SK-N-SH (cell line): Measurements from ENCODE around the gene PARN. TPM values are rescaled to one million over a fixed set of nuclear protein-coding genes. Genes with fewer than 3 reads are reported as not detected.

Experiments
- CTCF ChIA-PET: fragments of 300-600, 350-600 bp; formaldehyde crosslinking; extraction: SDS; loops from one replicate; lab custom pipeline; 2021; lab: Yijun Ruan, JAX
- POLR2A ChIA-PET: fragments of 350-600 bp; sonication (Branson Sonifier 250); formaldehyde crosslinking; extraction: SDS; loops from one replicate; lab custom pipeline; 2020; ENCODE audit warnings: antibody characterized with exemption, inconsistent platforms; lab: Yijun Ruan, JAX
- DNase-seq: peaks from one replicate; pipeline ENCODE4 v3.0.0; 2012
- H2AFZ ChIP-seq: fragments of 200-600 bp; sonication (generic); 2 replicates; pipeline ENCODE4 v1.8.1; 2016; ENCODE audit warnings: antibody characterized with exemption, mild to moderate bottlenecking, low read depth
- H3F3A ChIP-seq: fragments of 200-600 bp; sonication (generic); replicated peaks from 2 replicates; pipeline ENCODE3; 2016; ENCODE audit warnings: antibody characterized with exemption, mild to moderate bottlenecking; ENCODE audit not compliant: insufficient read depth
- H3K27ac ChIP-seq, 2 experiments: fragments of 200-500 bp in 1 of 2; fragments of 200-600 bp in 1 of 2; sonication (Bioruptor generic) in 1 of 2; sonication (generic), shearing (Covaris generic) in 1 of 2; 2 replicates each; pipeline versions ENCODE4 v1.5.1 to v1.6.1; 2014 to 2016; ENCODE audit warnings: low read depth in 2 of 2, inconsistent platforms in 1 of 2, low read length in 1 of 2, mild to moderate bottlenecking in 1 of 2, mixed read lengths in 1 of 2
- H3K27me3 ChIP-seq: fragments of 200-600 bp; sonication (generic), shearing (Covaris generic); 2 replicates; pipeline ENCODE4 v1.6.1; 2016; ENCODE audit warnings: mixed run types; ENCODE audit not compliant: insufficient read depth
- H3K36me3 ChIP-seq, 2 experiments: fragments of 200-500 bp in 1 of 2; fragments of 200-600 bp in 1 of 2; sonication (Bioruptor generic) in 1 of 2; sonication (generic) in 1 of 2; replicated peaks in 1 of 2; 2 replicates each; pipeline versions ENCODE3 to v1.5.1; 2014 to 2016; ENCODE audit warnings: low read length in 1 of 2, mild to moderate bottlenecking in 1 of 2; ENCODE audit not compliant: insufficient read depth in 2 of 2, control insufficient read depth in 1 of 2
- H3K4me1 ChIP-seq, 2 experiments: fragments of 200-500 bp in 1 of 2; fragments of 200-600 bp in 1 of 2; sonication (Bioruptor generic) in 1 of 2; sonication (generic), shearing (Covaris generic) in 1 of 2; 2 replicates each; pipeline versions ENCODE4 v1.5.1 to v1.6.1; 2014 to 2016; ENCODE audit warnings: low read depth in 1 of 2, low read length in 1 of 2, mixed run types in 1 of 2; ENCODE audit not compliant: insufficient read depth in 2 of 2, control insufficient read depth in 1 of 2
- H3K4me2 ChIP-seq: fragments of 200-600 bp; sonication (generic), shearing (Covaris generic); 2 replicates; pipeline ENCODE4 v1.6.1; 2017; ENCODE audit warnings: mixed run types
- H3K4me3 ChIP-seq, 2 experiments: fragments of 200-500 bp in 1 of 2; fragments of 200-600 bp in 1 of 2; sonication (Bioruptor generic) in 1 of 2; sonication (generic), shearing (Covaris generic) in 1 of 2; 2 replicates each; pipeline versions ENCODE4 v1.5.1 to v1.8.1; 2014 to 2016; ENCODE audit warnings: low read depth in 2 of 2, inconsistent platforms in 1 of 2, low read length in 1 of 2, mild to moderate bottlenecking in 1 of 2, mixed read lengths in 1 of 2, moderate library complexity in 1 of 2
- H3K79me2 ChIP-seq: fragments of 200-600 bp; sonication (generic); 2 replicates; pipeline ENCODE4 v1.8.1; 2017; ENCODE audit warnings: mild to moderate bottlenecking; ENCODE audit not compliant: insufficient read depth
- H3K9ac ChIP-seq: fragments of 200-600 bp; sonication (generic); 2 replicates; pipeline ENCODE4 v1.6.1; 2017; ENCODE audit warnings: mixed run types
- H3K9me2 ChIP-seq: fragments of 200-600 bp; sonication (generic); 2 replicates; pipeline ENCODE4 v1.6.1; 2017; ENCODE audit warnings: mixed run types
- H3K9me3 ChIP-seq: fragments of 200-600 bp; sonication (generic); 2 replicates; pipeline ENCODE4 v1.6.1; 2017; ENCODE audit warnings: mixed run types, mild to moderate bottlenecking, moderate library complexity
- H4K20me1 ChIP-seq: fragments of 200-600 bp; sonication (generic); 2 replicates; pipeline ENCODE4 v1.6.1; 2017; ENCODE audit warnings: mild to moderate bottlenecking, mixed run types; ENCODE audit not compliant: insufficient read depth
- CTCF ChIP-seq: fragments of 200-600 bp; sonication (generic); IDR thresholded peaks from 2 replicates; pipeline ENCODE4 v1.6.1; 2017; ENCODE audit warnings: antibody characterized with exemption, mild to moderate bottlenecking, moderate library complexity
- EP300 ChIP-seq, 2 experiments: IDR thresholded peaks; 2 replicates each; pipeline versions ENCODE4 v1.4.0 to v1.6.1; 2012; ENCODE audit warnings: borderline replicate concordance in 1 of 2, low read depth in 1 of 2, low read length in 1 of 2
- EZH2phosphoT487 ChIP-seq: fragments of 200-600 bp; sonication (generic); IDR thresholded peaks from 2 replicates; pipeline ENCODE4 v1.6.1; 2017; ENCODE audit warnings: low read depth, mixed run types, mild to moderate bottlenecking, antibody characterized with exemption, moderate library complexity, borderline replicate concordance
- FOXJ3 ChIP-seq: sonication (generic); formaldehyde crosslinking; IDR thresholded peaks from 2 replicates; pipeline ENCODE4 v1.5.1; 2020; ENCODE audit warnings: mild to moderate bottlenecking, missing genetic modification reagents
- FOXM1 ChIP-seq: IDR thresholded peaks from 2 replicates; pipeline ENCODE4 v1.4.0; 2012; ENCODE audit warnings: low read depth, mild to moderate bottlenecking
- GATA2 ChIP-seq: sonication (generic); formaldehyde crosslinking; IDR thresholded peaks from 2 replicates; pipeline ENCODE4 v1.5.0; 2020; ENCODE audit warnings: mild to moderate bottlenecking, missing genetic modification reagents
- IRF3 ChIP-seq: fragments of 150-350 bp; IDR thresholded peaks from 2 replicates; pipeline ENCODE4 v1.6.1; 2016; ENCODE audit warnings: mild to moderate bottlenecking, low read depth, low read length
- MEF2A ChIP-seq: IDR thresholded peaks from 2 replicates; pipeline ENCODE4 v1.4.0; 2012; ENCODE audit warnings: low read depth, borderline replicate concordance
- NFIC ChIP-seq: IDR thresholded peaks from 2 replicates; pipeline ENCODE4 v1.4.0; 2012; ENCODE audit warnings: borderline replicate concordance
- NRF1 ChIP-seq: IDR thresholded peaks from 2 replicates; pipeline ENCODE4 v1.6.1; 2012; ENCODE audit warnings: low read depth, mild to moderate bottlenecking, low read length
- REST ChIP-seq: IDR thresholded peaks from 2 replicates; pipeline ENCODE4 v1.6.1; 2012; ENCODE audit warnings: mild to moderate bottlenecking, low read depth, low read length, moderate library complexity
- SIN3A ChIP-seq: IDR thresholded peaks from 2 replicates; pipeline ENCODE4 v1.6.1; 2012; ENCODE audit warnings: low read depth, mild to moderate bottlenecking, low read length, moderate library complexity, borderline replicate concordance
- TCF12 ChIP-seq: IDR thresholded peaks from 2 replicates; pipeline ENCODE4 v1.4.0; 2012
- TEAD4 ChIP-seq: IDR thresholded peaks from 2 replicates; pipeline ENCODE4 v1.4.0; 2012; ENCODE audit warnings: mild to moderate bottlenecking, borderline replicate concordance; ENCODE audit not compliant: insufficient read depth
- USF2 ChIP-seq: fragments of 150-350 bp; IDR thresholded peaks from 2 replicates; pipeline ENCODE4 v1.6.1; 2017; ENCODE audit warnings: antibody characterized with exemption, low read length, low read depth, borderline replicate concordance
- WGBS: methylation state at CpG from one replicate; pipeline ENCODE4 v1.1.6; 2017; ENCODE audit warnings: low lambda C conversion rate; 5-methylcytosine and 5-hydroxymethylcytosine counted together
- polyA plus RNA-seq, 3 experiments: library from polyadenylated mRNA; depleted of rRNA; stranded (reverse); fragments of >200 nt; gene quantifications; 2 replicates each; pipeline ENCODE4 v1.2.3, GENCODE V29; 2012

Gene PARN
- polyA plus RNA-seq, 1 of the 3 experiments (the other 2 are of a cell fraction), result 20.5 TPM

- H4K20me1 ChIP-seq, result no peaks in the 10 kb centered on the region
- no peak overlapping the region for H2AFZ ChIP-seq
- ChIA-PET POLR2A (no interaction called here), CTCF (interaction anchor here (1.3 kb wide), 1 partner anchor 11 kb away, joined by 3 read pairs; no protein-coding TSS in a partner anchor)
- no peak overlapping the region for H3K4me3 ChIP-seq
- peaks cover 2 to 15% of the 10 kb centered on the region in 2 experiments for H3K36me3 ChIP-seq
- no peak overlapping the region for H3K4me2 ChIP-seq
- no peak overlapping the region for H3K27ac ChIP-seq
- H3K4me1 ChIP-seq, result no peaks in the 10 kb centered on the region; a peak in 1 of 4 replicates
- DNase-seq, result no peak
- H3K9me3 ChIP-seq, result no peaks in the 10 kb centered on the region; the same call in none of the 2 replicates
- H3K79me2 ChIP-seq, result no peaks in the 10 kb centered on the region
- H3K9ac ChIP-seq, result no peak overlapping the region
- H3K9me2 ChIP-seq, result no peaks in the 10 kb centered on the region
- no peaks in the 10 kb centered on the region for H3K27me3 ChIP-seq
- H3F3A ChIP-seq, result no peaks in the 10 kb centered on the region
- TF ChIP-seq CTCF (no peak), TCF12 (no peak), FOXM1 (no peak), NRF1 (no peak), EZH2phosphoT487 (no peak), IRF3 (no peak), MEF2A (no peak), FOXJ3 (CRISPR knock-in tag) (no peak), USF2 (no peak), NFIC (no peak), EP300 (IDR thresholded peaks at IDR 0.05; ENCODE audit: borderline replicate concordance in 1 of 2, low read depth in 1 of 2, low read length in 1 of 2) (no peak), TEAD4 (no peak), SIN3A (no peak), GATA2 (CRISPR knock-in tag) (no peak), REST (no peak)
- TF ChIP-seq, all 33 proteins: peak for 0
- 92% methylated on average over 3 of the region's 3 CpGs for WGBS
Observed at GRCh38 chr16:14462811-14463210, 167.2 kb downstream of the PARN start.
